Measurements from ENCODE around the gene SGSM2. TPM values are rescaled to one million over a fixed set of nuclear protein-coding genes. Genes with fewer than 3 reads are reported as not detected.

SGSM2 gene
- total and polyA plus RNA-seq, 2 experiments from 2014 or later, result 13.7 to 52.4 TPM

GRCh38 chr17:2302778-2303203 is 34.5 kb upstream of the SGSM2 start:
- no peak for ATAC-seq
- peaks cover 23% of the 10 kb centered on the region for H3K36me3 Mint-ChIP-seq (ENCODE audit: low read depth)

More at GRCh38 chr17:2302778-2303203, 34.5 kb upstream of the SGSM2 start:
- H3K36me3 ChIP-seq (ENCODE audit: insufficient read depth), result no peaks in the 10 kb centered on the region; the same call in 1 of the 2 replicates
- TF ChIP-seq NANOG (IDR thresholded peaks at IDR 0.05; ENCODE audit: borderline replicate concordance) (no peak), EZH2 (IDR thresholded peaks at IDR 0.05; ENCODE audit: low read depth, unreplicated experiment) (no peak), ETS1 (IDR thresholded peaks at IDR 0.05) (no peak), CREB1 (CRISPR knock-in tag; IDR thresholded peaks at IDR 0.05; ENCODE audit: low read depth) (no peak), JUNB (IDR thresholded peaks at IDR 0.05; ENCODE audit: unreplicated experiment) (no peak), POLR2AphosphoS5 (IDR thresholded peaks at IDR 0.05; ENCODE audit: low read depth) (no peak), STAT1 (IDR thresholded peaks at IDR 0.05; ENCODE audit: unreplicated experiment) (no peak)
- TF ChIP-seq, protein P1, sequence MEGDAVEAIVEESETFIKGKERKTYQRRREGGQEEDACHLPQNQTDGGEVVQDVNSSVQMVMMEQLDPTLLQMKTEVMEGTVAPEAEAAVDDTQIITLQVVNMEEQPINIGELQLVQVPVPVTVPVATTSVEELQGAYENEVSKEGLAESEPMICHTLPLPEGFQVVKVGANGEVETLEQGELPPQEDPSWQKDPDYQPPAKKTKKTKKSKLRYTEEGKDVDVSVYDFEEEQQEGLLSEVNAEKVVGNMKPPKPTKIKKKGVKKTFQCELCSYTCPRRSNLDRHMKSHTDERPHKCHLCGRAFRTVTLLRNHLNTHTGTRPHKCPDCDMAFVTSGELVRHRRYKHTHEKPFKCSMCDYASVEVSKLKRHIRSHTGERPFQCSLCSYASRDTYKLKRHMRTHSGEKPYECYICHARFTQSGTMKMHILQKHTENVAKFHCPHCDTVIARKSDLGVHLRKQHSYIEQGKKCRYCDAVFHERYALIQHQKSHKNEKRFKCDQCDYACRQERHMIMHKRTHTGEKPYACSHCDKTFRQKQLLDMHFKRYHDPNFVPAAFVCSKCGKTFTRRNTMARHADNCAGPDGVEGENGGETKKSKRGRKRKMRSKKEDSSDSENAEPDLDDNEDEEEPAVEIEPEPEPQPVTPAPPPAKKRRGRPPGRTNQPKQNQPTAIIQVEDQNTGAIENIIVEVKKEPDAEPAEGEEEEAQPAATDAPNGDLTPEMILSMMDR (conservative IDR thresholded peaks at IDR 0.05; ENCODE audit: low read depth in 2 of 2), result no peak
- TF ChIP-seq, protein P2, sequence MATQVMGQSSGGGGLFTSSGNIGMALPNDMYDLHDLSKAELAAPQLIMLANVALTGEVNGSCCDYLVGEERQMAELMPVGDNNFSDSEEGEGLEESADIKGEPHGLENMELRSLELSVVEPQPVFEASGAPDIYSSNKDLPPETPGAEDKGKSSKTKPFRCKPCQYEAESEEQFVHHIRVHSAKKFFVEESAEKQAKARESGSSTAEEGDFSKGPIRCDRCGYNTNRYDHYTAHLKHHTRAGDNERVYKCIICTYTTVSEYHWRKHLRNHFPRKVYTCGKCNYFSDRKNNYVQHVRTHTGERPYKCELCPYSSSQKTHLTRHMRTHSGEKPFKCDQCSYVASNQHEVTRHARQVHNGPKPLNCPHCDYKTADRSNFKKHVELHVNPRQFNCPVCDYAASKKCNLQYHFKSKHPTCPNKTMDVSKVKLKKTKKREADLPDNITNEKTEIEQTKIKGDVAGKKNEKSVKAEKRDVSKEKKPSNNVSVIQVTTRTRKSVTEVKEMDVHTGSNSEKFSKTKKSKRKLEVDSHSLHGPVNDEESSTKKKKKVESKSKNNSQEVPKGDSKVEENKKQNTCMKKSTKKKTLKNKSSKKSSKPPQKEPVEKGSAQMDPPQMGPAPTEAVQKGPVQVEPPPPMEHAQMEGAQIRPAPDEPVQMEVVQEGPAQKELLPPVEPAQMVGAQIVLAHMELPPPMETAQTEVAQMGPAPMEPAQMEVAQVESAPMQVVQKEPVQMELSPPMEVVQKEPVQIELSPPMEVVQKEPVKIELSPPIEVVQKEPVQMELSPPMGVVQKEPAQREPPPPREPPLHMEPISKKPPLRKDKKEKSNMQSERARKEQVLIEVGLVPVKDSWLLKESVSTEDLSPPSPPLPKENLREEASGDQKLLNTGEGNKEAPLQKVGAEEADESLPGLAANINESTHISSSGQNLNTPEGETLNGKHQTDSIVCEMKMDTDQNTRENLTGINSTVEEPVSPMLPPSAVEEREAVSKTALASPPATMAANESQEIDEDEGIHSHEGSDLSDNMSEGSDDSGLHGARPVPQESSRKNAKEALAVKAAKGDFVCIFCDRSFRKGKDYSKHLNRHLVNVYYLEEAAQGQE (IDR thresholded peaks at IDR 0.05; ENCODE audit: unreplicated experiment), result no peak
- peak overlapping the region; percentile 89 for H3K4me3 Mint-ChIP-seq
- no peaks in the 10 kb centered on the region for H3K9me2 ChIP-seq (ENCODE audit: insufficient read depth)
- H3K4me1 ChIP-seq (ENCODE audit: insufficient read depth), result peaks cover 10% of the 10 kb centered on the region
- no peak for DNase-seq (ENCODE audit: low spot score)
- H4K20me1 ChIP-seq (replicated peaks; ENCODE audit: insufficient read depth), result peaks cover 24% of the 10 kb centered on the region
- no peaks in the 10 kb centered on the region for H3K27me3 ChIP-seq (ENCODE audit: insufficient read depth)
- peaks cover 25% of the 10 kb centered on the region for H3F3A ChIP-seq (replicated peaks; ENCODE audit: low read depth)
- H3K4me1 Mint-ChIP-seq, result peaks cover 5% of the 10 kb centered on the region
- peak overlapping the region; percentile 56; the same call in 1 of the 2 replicates for H3K27ac Mint-ChIP-seq
- H3K9me3 Mint-ChIP-seq, result no peaks in the 10 kb centered on the region
- H3K27ac ChIP-seq (ENCODE audit: low read depth), result peak overlapping the region; percentile 92
- peaks cover 33% of the 10 kb centered on the region for H3K79me2 ChIP-seq (replicated peaks; ENCODE audit: insufficient read depth)
- H3K27me3 Mint-ChIP-seq (ENCODE audit: insufficient read depth, low read depth, poor library complexity), result peaks cover 2% of the 10 kb centered on the region
- H2AFZ ChIP-seq, result peak overlapping the region; percentile 98
- H3K4me3 ChIP-seq, result peak overlapping the region; percentile 92
- peak overlapping the region; percentile 97 for H3K4me2 ChIP-seq
